T follicular helper cell (primary cell): Measurements from ENCODE around the gene PNPLA6.
A peak's percentile ranks its signal among the peaks of the same experiment; 100 is the strongest.
"Not testable (repeated sequence)": the region's sequence is repeated elsewhere in the genome, so short reads cannot be mapped to it uniquely, and the experiment has no call there.

Source experiments
- DNase-seq: peaks from one replicate; pipeline ENCODE4 v3.0.0-alpha.2; 2020; ENCODE audit warnings: low read depth

PNPLA6 gene

DNA sequence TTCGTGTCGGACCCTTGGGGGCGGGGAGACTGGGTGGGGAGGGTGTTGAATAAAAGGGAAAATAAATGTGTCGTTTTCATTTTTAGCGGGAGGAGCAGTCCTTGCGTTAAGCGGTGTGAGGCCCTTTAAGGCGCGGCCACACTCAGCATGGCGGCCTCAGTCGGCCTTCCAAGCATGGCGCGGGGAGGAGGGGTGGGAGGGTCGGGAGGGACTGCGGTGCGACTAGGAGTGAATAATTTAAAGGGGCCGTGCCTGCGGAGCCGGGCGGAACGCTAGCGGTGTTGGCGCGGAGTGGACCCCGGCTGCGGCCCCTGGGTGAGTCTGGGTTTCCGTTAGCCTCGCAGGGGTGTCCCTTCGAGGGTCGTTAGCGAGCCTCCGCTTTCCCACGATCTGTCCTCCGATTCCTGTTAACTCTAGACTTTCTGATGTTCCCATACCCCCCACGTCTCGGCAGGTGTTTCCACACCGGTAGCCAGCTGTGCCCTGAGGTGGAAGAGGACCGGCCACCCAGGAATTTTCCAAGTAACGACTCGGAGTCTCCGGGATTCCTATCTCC is 1.5 kb upstream of the PNPLA6 start:
- DNase-seq: peak; percentile 81

DNA sequence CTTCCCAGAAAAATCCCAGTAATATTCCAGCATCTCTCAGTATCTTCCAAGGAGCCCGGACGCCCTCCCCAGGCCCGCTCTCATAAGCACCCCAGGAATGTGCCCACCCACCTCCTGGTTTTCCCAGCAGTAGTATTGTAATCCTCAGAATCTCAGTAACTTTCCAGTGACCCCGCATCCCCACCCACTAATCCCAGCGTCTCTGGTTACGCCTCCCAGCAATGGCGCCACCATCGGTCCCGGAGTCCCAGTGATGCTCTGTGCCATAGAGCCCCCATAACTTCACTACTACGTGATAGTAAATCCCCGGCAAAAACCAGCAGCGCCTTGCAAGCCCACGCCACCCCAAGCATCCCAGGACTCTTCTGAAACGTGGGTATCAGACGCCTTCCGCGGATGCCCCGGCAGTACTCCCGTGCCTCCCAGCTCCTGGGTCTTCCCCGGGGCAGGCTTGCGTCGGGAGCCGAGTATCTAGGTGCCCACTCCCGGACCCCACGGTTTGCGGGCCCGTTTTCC is 928 bp upstream of the PNPLA6 start:
- no peak for DNase-seq

DNA sequence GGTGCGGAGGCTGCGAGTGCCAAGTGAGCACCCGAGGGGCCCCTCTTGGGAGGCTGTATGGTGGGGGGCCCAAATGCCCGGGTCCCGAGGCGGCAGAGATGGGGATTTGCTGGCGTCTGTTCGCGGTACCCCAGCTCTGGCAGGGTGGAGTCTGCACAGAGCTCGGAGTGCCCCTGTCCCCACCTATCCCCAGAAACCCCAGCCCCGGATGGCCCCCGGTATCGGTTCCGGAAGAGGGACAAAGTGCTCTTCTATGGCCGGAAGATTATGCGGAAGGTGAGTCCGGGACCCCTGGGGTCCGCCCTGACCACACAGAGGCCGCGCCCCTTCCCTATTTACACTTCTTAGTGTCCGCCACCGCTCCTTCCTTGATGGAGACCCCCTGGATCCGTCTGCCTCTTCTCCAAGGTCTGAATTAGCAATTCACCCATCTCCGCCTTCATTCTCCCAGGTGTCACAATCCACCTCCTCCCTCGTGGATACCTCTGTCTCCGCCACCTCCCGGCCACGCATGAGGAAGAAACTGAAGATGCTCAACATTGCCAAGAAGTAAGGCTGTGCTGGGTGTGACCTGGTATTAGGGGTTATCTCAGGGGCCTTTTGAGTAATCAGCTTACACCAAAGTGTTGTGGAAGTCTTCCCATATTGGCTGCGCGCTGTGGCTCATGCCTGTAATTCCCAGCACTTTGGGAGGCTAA is 630 bp downstream of the PNPLA6 start:
- no peak for DNase-seq

DNA sequence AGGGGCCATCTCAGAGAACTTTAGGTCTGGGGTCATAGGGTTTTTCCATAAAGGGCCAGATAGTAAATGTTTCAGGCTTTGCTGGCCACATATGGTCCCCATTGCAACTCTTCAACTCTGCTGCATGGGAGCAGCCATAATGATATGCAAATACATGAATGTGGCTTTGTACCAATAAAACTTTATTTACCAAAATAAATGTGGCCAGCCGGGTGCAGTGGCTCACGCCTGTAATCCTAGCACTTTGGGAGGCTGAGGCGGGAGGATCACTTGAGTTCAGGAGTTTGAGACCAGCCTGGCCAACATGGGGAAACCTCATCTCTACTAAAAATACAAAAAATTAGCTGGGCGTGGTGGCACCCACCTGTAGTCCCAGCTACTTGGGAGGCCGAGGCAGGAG is 3.5 kb downstream of the PNPLA6 start:
- not testable (repeated sequence) for DNase-seq

DNA sequence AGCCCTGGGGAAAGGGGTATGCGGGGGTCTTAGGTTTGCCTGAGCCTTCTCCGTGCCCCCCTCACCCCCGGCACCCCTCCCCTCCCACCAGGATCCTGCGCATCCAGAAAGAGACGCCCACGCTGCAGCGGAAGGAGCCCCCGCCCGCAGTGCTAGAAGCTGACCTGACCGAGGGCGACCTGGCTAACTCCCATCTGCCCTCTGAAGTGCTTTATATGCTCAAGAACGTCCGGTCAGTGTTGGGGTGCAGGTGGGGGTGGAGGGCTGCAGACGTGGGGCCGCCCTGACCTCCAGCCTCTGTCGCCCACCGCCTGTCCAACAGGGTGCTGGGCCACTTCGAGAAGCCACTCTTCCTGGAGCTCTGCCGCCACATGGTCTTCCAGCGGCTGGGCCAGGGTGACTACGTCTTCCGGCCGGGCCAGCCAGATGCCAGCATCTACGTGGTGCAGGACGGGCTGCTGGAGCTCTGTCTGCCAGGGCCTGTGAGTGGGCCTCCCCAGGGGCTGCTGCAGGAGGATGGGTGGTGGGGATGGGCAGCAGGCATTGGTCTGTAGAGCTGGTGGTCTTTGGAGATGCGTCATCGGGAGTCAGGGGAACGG is 4.4 kb downstream of the PNPLA6 start:
- DNase-seq: no peak

DNA sequence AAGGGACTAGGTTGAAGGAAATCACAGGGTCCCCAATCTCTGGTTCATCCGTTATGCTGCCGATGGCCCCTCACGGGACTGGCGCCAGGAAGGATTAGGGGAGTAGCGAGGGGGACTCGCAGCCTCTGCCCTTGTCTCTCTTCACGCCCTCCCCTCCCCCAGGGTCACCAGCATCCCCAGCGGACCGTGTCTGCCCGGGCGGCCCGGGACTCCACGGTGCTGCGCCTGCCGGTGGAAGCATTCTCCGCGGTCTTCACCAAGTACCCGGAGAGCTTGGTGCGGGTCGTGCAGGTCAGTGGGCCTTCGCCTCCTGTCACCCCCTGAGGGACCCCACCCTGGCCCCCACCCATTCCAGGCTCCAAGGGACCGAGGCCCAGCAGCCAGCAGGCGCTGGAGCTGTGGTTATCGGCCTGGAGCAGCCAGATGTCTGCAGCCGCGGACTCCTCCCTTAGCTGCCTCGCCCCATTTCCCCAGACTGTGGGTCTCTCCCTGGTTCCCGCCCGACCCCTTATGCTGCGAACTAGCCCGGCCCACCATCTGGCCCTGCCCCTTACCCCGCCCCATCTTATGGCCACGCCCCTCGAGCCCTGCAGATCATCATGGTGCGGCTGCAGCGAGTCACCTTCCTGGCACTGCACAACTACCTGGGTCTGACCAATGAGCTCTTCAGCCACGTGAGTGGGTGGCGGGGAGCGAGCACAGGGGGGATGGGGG is 5.4 kb downstream of the PNPLA6 start:
- no peak for DNase-seq

DNA sequence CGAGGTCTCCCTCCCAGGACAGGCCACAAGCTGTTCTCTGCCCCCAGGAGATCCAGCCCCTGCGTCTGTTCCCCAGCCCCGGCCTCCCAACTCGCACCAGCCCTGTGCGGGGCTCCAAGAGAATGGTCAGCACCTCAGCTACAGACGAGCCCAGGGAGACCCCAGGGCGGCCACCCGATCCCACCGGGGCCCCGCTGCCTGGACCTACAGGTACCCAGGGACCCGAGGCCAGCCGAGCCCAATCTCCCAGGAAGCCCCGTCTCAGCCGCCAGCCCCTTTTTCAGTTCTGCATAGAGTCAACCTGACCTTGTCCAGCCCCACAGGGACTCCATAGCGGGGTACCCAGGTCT is 5.9 kb downstream of the PNPLA6 start:
- no peak for DNase-seq

DNA sequence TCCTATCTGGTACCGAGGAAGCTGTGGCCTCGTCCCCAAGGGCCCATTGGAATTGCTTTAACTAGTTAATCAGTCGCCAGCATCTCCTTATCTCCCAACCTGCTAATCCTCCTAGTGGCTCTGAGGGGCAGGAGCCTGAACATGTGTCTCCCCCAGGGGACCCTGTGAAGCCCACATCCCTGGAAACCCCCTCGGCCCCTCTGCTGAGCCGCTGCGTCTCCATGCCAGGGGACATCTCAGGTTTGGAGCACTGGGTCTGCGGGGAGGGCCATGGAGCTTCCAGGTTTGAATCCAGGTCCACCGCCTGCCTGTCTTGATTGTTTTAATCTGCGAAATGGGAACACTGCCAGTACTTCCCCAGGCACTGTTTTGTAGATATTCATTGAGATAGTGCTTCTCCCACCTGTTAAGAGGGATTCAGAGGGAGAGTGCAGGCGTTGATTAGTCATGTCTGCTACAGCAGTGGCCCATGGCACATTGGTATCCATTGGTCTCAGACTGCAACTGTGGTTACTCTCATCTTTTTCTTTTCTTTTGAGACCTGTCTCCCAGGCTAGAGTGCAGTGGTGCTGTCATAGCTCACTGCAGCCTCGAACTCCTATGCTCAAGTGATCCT is 6.4 kb downstream of the PNPLA6 start:
- no peak for DNase-seq

DNA sequence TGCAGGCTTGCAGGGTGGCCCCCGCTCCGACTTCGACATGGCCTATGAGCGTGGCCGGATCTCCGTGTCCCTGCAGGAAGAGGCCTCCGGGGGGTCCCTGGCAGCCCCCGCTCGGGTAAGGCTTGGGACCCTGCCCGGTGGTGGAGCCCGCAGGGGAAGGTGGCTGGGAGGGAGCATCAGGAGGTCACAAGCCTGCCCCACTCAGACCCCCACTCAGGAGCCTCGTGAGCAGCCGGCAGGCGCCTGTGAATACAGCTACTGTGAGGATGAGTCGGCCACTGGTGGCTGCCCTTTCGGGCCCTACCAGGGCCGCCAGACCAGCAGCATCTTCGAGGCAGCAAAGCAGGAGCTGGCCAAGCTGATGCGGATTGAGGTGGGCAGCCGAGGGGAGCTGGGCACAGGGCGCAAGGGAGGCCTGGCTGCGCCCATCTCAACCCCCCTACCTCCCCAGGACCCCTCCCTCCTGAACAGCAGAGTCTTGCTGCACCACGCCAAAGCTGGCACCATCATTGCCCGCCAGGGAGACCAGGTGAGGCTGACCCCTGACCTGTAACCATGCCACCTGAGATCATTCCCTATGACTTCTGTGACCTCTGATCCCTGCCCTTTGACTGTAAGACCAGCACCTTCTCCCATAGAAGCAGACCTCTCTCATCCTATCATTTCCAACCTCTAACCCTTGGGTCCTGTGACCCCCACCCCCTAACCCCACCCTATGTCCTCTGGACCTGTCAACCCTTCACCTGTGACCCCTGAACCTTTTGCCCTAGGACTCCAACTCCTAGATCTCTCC is 7.2 kb downstream of the PNPLA6 start:
- no peak for DNase-seq

DNA sequence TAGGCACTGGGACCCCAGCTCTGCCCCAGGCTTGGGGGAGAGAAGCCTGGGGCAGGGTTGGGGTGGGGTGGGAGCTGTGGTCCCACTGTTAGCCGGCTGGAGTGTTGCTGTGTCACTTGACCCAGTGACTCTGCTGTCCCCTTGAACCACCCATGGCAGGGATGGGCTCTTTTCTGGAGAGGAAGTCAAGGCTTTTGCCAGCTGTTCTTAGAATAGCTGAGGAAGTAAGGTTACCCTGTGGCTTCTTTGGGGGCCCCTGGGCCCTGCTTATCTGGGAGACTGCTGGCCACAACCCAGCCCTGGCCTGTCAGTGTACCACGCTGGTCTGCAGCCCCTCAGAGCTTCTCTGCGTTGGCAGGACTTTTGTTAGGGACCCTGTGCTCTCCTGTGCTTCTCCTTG is 9.1 kb downstream of the PNPLA6 start:
- no peak for DNase-seq

DNA sequence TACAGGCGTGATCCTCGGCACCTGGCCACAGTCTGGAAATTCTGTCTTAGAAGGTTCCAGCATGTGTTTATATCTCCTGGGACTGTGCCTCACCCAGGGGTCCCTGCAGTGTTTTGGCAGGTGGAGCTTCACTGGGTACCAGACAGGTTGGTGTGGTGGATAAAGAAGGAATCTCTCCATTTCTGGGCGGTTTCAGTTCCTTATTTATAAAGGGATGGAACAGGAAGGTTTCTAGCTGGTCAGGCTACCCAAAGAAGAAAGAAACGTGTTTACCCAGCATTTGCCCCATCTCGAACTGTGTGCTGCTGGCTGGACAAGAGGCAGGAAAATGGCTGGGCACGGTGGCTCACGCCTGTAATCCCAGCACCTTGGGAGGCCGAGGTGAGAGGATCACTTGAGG is 9.8 kb downstream of the PNPLA6 start:
- no peak for DNase-seq

DNA sequence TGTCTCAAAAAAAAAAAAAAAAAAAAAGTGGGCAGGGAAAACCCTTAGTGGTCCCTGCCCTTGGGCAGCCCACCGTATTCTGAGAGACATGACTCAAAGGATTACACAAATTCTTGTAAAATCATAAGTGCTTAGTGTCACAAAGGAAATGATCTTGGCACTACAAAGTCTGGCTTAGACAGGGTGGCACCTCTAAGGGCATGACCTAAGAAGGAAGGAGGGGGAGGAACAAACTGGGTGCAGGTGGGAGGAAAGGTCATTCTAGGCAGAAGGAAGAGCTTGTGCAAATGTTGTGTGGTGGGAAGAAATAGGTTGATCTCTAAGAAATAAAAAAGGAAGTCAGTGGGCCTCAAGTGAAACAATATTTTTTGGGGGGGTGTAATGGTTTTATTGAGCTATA is 10.4 kb downstream of the PNPLA6 start:
- DNase-seq: no peak

DNA sequence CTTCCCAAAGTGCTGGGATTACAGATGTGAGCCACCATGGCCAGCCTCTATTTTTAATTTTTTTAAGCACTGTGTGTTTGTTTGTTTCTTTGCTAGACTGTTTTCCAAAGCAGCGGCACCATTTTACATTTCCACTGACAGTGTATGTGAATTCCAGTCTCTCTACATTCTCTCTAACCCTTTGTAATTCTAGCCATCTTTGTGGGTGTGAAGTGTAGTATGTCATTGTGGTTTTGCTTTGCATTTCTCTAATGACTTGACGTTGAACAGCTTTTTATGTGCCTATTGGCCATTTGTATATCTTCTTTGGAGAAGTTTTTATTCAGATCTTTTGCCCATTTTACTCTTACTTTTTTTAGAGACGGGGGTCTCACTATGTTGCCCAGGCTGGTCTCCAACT is 11.6 kb downstream of the PNPLA6 start:
- no peak for DNase-seq

DNA sequence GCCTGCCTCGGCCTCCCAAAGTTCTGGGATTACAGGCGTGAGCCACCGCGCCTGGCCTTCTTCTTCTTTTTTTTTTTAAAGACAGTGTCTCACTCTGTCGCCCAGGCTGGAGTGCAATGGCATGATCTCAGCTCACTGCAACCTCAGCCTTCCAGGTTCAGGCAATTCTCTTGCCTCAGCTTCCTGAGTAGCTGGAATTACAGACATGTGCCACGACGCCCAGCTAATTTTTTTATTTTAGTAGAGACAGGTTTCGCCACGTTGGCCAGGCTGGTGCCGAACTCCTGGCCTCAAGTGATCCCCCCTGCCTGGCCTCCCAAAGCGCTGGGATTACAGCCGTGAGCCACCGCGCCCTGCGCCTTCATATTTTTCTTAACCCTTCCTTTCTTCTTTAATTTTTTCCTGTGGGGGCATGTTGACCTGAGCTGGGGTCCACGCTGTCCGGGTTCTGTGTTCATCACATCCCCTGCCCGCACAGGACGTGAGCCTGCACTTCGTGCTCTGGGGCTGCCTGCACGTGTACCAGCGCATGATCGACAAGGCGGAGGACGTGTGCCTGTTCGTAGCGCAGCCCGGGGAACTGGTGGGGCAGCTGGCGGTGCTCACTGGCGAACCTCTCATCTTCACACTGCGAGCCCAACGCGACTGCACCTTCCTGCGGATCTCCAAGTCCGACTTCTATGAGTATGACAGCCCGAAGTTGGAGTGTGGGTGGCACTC is 14.1 kb downstream of the PNPLA6 start:
- no peak for DNase-seq

DNA sequence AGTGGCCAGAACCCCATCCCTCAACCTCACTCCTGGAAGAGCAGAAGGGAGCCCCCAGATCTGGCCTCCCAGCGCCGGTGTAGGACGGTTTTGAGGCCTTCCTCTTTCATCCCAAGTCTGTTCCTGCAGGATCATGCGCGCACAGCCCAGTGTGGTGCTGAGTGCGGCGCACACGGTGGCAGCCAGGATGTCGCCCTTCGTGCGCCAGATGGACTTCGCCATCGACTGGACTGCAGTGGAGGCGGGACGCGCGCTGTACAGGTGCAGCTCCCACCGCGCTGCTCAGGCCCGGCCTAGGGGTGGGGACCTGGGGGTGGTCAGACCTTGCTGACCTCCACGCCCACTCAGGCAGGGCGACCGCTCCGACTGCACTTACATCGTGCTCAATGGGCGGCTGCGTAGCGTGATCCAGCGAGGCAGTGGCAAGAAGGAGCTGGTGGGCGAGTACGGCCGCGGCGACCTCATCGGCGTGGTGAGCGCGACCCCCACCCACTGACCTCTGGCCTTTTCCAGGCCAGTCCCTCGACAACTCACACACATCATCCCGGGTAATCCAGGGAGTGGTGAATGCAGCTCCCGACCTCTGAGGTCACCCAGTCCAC is 14.8 kb downstream of the PNPLA6 start:
- no peak for DNase-seq

DNA sequence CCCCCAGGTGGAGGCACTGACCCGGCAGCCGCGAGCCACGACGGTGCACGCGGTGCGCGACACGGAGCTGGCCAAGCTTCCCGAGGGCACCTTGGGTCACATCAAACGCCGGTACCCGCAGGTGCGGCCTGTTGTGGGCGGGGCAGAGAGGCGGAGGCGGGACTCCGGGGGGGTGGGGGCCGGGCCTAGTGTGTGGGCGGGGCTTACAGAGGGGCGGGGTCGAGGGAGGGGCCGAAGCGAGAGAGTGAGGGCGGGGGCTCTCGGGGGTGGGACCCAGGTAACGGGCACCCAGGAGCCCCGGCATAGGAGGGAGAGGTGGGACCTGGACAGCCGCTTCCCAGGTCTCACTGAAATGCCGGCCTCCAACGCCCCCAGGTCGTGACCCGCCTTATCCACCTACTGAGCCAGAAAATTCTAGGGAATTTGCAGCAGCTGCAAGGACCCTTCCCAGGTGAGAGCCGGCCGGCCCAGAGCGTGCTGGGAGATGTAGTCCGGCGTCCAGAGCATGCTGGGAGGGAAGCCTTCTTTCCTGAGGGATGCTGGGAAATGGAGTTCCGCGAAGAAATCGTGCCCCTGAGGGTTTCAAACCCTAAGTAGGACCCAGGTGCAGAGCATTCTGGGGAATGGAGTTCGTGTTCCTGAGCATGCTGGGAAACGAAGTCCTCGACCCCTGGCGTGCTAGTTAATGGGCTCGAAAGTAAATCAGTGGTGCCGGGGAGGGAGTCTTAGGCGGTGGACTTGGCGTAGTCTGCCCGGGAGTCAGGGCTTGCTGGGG is 15.7 kb downstream of the PNPLA6 start:
- no peak for DNase-seq

DNA sequence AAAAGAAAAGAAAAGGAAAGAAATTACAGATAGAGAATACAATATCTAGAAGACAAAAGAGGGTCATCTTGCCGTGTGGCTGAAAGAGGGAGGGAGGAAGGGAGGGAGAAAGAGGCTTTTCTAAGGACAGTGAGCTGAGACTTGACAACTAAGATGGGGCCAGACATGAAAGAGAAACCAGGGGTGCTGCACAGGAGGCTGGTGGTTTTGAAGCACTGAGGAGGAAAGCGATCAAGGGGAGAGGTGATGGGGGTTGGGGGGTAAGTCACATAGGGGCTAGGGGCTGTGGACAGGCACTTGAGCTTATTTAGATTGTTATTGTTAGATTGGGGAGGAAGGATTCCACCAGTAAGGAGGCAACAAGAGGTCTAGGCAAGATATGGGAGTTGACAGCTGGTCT is 17.3 kb downstream of the PNPLA6 start:
- no peak for DNase-seq

DNA sequence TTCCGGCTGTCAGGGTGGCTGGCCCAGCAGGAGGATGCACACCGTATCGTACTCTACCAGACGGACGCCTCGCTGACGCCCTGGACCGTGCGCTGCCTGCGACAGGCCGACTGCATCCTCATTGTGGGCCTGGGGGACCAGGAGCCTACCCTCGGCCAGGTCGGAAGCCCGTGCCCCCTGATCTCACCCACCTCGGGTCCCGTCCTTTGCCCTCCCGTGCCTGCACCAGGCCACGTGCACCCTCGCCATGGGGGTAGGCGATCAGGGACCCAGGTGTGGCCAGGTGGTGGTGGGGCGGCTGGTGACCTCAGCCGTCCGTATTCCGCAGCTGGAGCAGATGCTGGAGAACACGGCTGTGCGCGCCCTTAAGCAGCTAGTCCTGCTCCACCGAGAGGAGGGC is 19.0 kb downstream of the PNPLA6 start:
- no peak for DNase-seq

DNA sequence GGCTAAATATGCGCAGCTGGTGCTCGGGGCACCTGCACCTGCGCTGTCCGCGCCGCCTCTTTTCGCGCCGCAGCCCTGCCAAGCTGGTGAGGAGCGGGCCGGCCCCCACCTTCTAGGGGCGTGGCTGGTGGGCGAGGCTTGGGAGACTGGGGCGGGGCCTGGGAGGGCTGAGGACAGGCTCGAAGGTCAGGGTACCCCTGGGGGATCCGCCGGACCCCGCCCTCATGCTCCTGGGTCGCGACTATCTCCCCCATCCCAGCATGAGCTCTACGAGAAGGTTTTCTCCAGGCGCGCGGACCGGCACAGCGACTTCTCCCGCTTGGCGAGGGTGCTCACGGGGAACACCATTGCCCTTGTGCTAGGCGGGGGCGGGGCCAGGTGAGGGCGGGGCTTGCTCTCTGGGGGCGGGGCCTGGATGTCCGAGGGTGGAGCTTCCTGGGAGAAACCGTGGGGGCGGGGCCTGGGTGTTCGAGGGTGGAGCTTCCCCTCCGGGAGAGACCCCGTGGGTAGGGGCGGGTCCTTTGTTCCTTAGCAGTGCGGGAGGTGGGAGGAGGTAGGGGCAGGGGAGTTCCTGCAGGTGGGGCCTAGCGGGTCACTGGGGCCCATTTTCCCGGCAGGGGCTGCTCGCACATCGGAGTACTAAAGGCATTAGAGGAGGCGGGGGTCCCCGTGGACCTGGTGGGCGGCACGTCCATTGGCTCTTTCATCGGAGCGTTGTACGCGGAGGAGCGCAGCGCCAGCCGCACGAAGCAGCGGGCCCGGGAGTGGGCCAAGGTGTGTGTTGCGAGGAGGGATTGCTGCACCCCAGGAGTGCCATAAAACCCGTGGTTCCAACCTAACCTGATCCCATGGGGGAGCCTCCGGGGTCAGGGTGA is 19.7 kb downstream of the PNPLA6 start:
- DNase-seq: no peak
